T-helper 22 cell (primary cell): Measurements from ENCODE around the gene SPN.
A peak's percentile ranks its signal among the peaks of the same experiment; 100 is the strongest.
"Not testable (repeated sequence)": the region's sequence is repeated elsewhere in the genome, so short reads cannot be mapped to it uniquely, and the experiment has no call there.

ENCODE experiments used
- DNase-seq: peaks from one replicate; pipeline ENCODE4 v3.0.0-alpha.2; 2020; ENCODE audit warnings: low read depth

The SPN gene

DNA sequence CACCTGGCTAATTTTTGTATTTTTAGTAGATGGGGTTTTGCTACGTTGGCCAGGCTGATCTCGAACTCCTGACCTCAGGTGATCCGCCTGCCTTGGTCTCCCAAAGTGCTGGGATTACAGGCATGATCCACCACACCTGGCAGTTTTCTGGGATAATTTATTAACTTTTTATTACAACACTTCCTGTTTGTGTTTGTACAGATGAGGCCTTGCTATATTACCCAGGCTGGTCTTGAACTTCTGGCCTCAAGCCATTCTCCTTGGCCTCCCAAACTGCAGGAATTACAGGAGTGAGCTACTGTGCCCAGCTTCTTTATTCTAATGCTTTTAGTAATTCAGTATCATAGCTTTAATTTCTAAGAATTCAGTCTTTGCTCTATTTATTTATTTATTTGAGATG is 16.1 kb upstream of the SPN start:
- no peak for DNase-seq

DNA sequence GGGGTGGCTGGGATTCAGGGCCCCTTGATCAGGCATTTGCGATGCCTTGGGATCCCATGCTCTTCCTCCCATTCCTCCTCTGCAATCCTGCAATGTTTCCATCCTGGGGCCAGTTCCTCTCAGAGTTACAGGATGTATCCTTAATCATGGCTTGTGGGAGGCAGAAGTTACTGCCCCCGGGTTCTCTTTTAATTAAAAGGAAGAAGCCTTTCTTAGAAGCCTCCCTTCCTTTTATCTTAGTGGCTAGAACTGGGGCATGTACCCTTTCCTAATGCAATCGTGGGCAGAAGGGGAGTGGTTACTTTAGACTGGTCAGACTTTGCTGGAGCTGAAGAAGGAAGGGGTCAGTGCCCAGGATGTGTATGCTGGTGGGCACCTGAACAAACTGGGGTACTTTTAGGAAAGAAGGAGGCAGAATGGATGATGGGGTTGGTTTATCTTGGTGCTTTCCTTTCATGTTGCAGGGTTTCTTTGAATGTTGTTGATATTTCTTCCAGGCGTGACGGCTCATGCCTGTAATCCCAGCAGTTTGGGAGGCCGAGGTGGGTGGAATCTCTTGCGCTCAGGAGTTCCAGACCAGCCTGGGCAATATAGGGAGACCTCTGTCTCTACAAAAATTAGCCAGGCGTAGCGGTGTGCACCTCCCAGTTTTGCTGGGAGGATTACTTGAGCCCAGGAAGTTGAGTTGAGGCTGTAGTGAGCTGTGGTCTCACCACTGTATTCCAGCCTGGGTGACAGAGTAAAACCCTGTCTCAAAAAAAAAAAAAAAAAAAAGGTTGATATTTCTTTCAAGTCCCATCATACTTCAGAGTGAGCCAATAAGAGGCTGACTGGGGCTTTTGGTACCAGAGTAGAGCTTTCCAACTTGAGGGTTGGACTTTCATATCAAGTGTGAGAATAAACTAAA is 13.2 kb upstream of the SPN start:
- no peak for DNase-seq

DNA sequence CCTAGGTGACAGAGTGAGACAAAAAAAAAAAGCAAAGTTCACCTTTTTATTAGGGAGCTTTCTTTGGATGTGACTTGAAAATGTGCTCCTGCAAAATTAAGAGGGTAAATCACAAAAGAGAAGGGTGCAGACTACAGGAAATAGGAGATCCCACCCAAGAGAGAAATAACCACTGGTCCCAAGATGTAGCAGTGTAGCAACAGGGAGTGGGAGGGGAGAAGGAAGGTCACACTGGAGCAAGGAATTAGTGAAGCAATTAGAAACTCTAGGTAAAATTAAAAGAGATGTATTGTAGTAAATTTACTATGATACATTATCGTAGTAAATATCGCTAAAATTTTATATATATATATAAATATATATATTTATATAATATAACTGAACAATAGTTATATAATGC is 12.3 kb upstream of the SPN start:
- no peak for DNase-seq

- no peak for DNase-seq
These were observed 11.2 kb upstream of the SPN start for GRCh38 chr16:29651774-29652349.

GRCh38 chr16:29653471-29653870 is 9.6 kb upstream of the SPN start:
- no peak for DNase-seq

DNA sequence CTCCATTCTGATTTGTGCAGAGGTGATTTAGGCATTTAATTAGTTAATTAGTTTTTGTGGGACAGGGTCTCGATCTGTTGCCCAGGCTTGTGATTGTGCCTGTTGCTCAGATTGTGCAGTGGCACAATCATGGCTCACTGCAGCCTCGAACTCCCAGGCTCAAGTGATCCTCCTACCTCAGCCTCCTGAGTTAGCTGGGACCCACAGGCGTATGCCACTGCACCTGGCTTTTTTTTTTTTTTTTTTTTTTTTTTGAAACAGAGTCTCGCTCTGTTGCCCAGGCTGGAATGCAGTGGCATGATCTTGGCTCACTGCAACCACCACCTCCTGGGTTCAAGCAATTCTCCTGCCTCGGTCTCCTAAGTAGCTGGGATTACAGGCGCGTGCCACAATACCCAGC is 9.2 kb upstream of the SPN start:
- DNase-seq, result not testable (repeated sequence)

GRCh38 chr16:29656688-29657523 is 6.1 kb upstream of the SPN start:
- no peak for DNase-seq

DNA sequence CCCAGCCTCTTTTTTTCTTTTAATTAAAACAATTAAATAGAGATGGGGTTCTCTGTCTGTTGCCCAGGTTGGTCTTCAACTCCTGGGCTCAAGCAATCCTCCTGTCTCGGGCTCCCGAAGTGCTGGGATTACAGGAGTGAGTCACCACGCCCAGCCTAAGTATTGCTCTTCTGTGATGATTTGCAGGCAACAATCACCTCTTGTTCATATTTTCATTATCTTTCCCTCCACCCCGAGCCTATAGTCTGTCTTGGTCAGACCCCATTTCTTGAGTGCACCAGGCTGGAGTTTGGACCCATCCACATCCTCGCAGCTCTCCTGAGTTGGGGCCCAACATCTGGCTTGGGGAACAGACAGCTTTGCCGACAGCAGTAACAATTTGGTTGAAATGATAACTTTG is 4.3 kb upstream of the SPN start:
- DNase-seq, result no peak

- no peak for DNase-seq
These were observed 883 bp upstream of the SPN start for GRCh38 chr16:29662000-29662728.

DNA sequence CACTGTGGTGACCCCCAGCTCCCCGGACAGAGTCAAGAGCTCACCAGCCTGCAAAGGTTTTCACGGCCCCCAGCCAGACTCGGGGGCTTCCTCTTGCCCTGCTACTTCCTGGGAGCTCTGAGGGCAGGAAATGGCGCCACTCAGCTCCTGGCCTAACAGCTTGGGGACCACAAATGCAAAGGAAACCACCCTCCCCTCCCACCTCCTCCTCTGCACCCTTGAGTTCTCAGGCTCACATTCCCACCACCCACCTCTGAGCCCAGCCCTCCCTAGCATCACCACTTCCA is 375 bp upstream of the SPN start:
- peak; percentile 45 for DNase-seq

GRCh38 chr16:29663807-29664090 is 702 bp downstream of the SPN start:
- DNase-seq, result no peak

DNA sequence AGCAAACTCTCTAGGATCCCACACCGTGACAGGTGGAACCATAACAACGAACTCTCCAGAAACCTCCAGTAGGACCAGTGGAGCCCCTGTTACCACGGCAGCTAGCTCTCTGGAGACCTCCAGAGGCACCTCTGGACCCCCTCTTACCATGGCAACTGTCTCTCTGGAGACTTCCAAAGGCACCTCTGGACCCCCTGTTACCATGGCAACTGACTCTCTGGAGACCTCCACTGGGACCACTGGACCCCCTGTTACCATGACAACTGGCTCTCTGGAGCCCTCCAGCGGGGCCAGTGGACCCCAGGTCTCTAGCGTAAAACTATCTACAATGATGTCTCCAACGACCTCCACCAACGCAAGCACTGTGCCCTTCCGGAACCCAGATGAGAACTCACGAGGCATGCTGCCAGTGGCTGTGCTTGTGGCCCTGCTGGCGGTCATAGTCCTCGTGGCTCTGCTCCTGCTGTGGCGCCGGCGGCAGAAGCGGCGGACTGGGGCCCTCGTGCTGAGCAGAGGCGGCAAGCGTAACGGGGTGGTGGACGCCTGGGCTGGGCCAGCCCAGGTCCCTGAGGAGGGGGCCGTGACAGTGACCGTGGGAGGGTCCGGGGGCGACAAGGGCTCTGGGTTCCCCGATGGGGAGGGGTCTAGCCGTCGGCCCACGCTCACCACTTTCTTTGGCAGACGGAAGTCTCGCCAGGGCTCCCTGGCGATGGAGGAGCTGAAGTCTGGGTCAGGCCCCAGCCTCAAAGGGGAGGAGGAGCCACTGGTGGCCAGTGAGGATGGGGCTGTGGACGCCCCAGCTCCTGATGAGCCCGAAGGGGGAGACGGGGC is 1.3 kb downstream of the SPN start:
- DNase-seq, result peak; percentile 29

GRCh38 chr16:29665294-29666077 is 2.4 kb downstream of the SPN start:
- no peak for DNase-seq

DNA sequence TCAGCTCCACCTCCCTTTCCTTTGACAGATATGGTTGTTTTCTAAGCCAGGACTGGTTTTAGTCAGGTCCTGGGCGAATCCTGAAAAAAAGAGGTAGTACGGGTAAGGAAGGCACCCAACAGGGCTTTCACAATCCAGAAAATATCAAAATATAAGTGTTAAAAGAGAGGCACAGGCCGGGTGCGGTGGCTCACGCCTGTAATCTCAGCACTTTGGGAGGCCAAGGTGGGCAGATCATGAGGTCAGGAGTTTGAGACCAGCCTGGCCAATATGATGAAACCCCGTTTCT is 4.2 kb downstream of the SPN start:
- DNase-seq, result not testable (repeated sequence)

- no peak for DNase-seq
These were observed 4.7 kb downstream of the SPN start for GRCh38 chr16:29667755-29668154.

DNA sequence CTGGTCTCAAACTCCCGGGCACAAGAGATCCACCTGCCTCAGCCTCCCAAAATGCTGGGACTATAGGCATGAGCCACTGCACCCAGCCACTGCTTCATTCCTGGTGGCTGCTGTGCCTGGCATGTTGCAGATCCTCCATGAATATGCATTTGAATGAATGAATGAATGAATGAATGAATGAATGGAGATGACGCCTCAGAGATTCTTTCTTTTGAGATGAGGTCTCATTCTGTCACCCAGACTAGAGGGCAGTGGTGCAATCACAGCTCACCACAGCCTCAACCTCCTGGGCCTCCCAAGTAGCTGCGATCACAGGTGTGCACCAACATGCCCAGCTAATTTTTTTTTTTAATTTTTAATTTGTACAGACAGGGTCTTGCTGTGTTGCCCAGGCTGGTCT is 5.2 kb downstream of the SPN start:
- no peak for DNase-seq

DNA sequence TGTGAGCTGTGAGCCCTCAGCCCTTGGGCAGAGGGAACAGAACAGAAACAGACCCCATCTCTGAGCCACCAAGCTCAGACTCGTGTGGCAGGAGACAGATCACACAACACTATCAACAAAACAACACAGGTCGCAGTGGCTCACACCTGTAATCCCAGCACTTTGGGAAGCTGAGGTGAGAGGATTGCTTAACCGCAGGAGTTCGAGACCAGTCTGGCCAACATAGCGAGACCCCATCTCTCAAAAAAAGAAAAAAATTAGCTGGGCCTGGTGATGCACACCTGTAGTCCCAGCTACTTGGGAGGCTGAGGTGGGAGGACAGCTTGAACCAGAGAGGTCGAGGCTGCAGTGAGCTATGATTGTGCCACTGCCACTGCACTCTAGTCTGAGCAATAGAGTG is 10.5 kb downstream of the SPN start:
- no peak for DNase-seq

- no peak for DNase-seq
These were observed 11.1 kb downstream of the SPN start for GRCh38 chr16:29674188-29674587.

GRCh38 chr16:29675811-29676643 is 13.0 kb downstream of the SPN start:
- no peak for DNase-seq
